ENCODE results near the gene APBA2. TPM values are rescaled to one million over a fixed set of nuclear protein-coding genes. Genes with fewer than 3 reads are reported as not detected.

Gene APBA2
- total RNA-seq, 1 experiment from 2014 or later = 11.2 TPM

- TF ChIP-seq ZNF532 (CRISPR knock-in tag; IDR thresholded peaks at IDR 0.05; ENCODE audit: borderline replicate concordance) = no peak
- no peak for TF ChIP-seq NFATC4 (CRISPR knock-in tag; IDR thresholded peaks at IDR 0.05)
- TF ChIP-seq ZNF425 (CRISPR knock-in tag; conservative IDR thresholded peaks at IDR 0.05) = no peak
- no peak for TF ChIP-seq TCF7 (CRISPR knock-in tag; IDR thresholded peaks at IDR 0.05; ENCODE audit: low read depth)
- no peak for TF ChIP-seq SP1 (CRISPR knock-in tag; conservative IDR thresholded peaks at IDR 0.05)
- no peak for TF ChIP-seq CREB1 (CRISPR knock-in tag; IDR thresholded peaks at IDR 0.05)
- no peak for TF ChIP-seq ZNF263 (CRISPR knock-in tag; IDR thresholded peaks at IDR 0.05; ENCODE audit: low read depth)
- TF ChIP-seq EMX1 (CRISPR knock-in tag; IDR thresholded peaks at IDR 0.05) = no peak
- TF ChIP-seq ELF4 (CRISPR knock-in tag; IDR thresholded peaks at IDR 0.05; ENCODE audit: low read depth) = no peak
These were observed 110.5 kb downstream of the APBA2 start (continued) for GRCh38 chr15:28996289-28996688.

- POLR2A ChIA-PET = no interaction called here
- no peak overlapping the region for H3K4me3 Mint-ChIP-seq
- no peak for TF ChIP-seq AFF4 (CRISPR knock-in tag; IDR thresholded peaks at IDR 0.05; ENCODE audit: borderline replicate concordance)
- TF ChIP-seq EMX1 (CRISPR knock-in tag; IDR thresholded peaks at IDR 0.05) = no peak
- no peak for TF ChIP-seq CDX4 (CRISPR knock-in tag; IDR thresholded peaks at IDR 0.05; ENCODE audit: borderline replicate concordance)
- TF ChIP-seq ZSCAN18 (CRISPR knock-in tag; IDR thresholded peaks at IDR 0.05) = no peak
- TF ChIP-seq PRDM15 (CRISPR knock-in tag; IDR thresholded peaks at IDR 0.05) = no peak
- TF ChIP-seq KAT7 (CRISPR knock-in tag; IDR thresholded peaks at IDR 0.05; ENCODE audit: borderline replicate concordance) = no peak
- no peak for ATAC-seq
- H3K36me3 Mint-ChIP-seq = no peaks in the 10 kb centered on the region
- no peaks in the 10 kb centered on the region for H3K27me3 Mint-ChIP-seq (ENCODE audit: low read depth)
- CTCF ChIA-PET = interaction anchor here (1.2 to 4.5 kb wide), 2 partner anchors 93 to 105 kb away, joined by 3 to 37 read pairs; no protein-coding TSS in a partner anchor
- peaks cover 4% of the 10 kb centered on the region; the same call in 1 of the 2 replicates for H3K9me3 Mint-ChIP-seq
- H3K4me1 Mint-ChIP-seq = peaks cover 28% of the 10 kb centered on the region
- no peak overlapping the region for H3K27ac Mint-ChIP-seq
- no peak for DNase-seq (ENCODE audit: low spot score)
These were observed 111.2 kb downstream of the APBA2 start for GRCh38 chr15:28996953-28997352.
